ENCODE results near the gene CYP4F22. TPM values are rescaled to one million over a fixed set of nuclear protein-coding genes. Genes with fewer than 3 reads are reported as not detected.

The CYP4F22 gene
- total and polyA plus RNA-seq, 2 of the 8 experiments (the other 6 are each of a cell fraction or from before 2014, with no cell fraction given): not detected

- Histone ChIP-seq H3K14ac (ENCODE audit: insufficient read length) (no peak overlapping the region), H3K36me3 (ENCODE audit: control insufficient read depth in 2 of 4, insufficient read depth in 4 of 4, low read length in 3 of 4) (no peaks in the 10 kb centered on the region), H3K27ac (ENCODE audit: low read depth, low read length) (no peak overlapping the region), H3K79me2 (ENCODE audit: control insufficient read depth in 1 of 2, insufficient read depth in 2 of 2, low read length in 2 of 2) (no peaks in the 10 kb centered on the region), H3K56ac (replicated peaks; ENCODE audit: insufficient read length, low read depth, low read length) (no peak overlapping the region), H4K5ac (ENCODE audit: insufficient read length, low read depth, low read length) (no peak overlapping the region), H3K79me1 (ENCODE audit: low read depth, low read length) (no peaks in the 10 kb centered on the region), H3K9me3 (ENCODE audit: insufficient read depth in 2 of 2, low read depth in 1 of 2, low read length in 1 of 2) (peaks cover 42 to 67% of the 10 kb centered on the region in 2 experiments), H3K23ac (ENCODE audit: insufficient read length) (no peak overlapping the region), H2AFZ (ENCODE audit: low read length) (no peak overlapping the region), H2AK5ac (ENCODE audit: low read depth, low read length) (no peak overlapping the region), H3K23me2 (ENCODE audit: low read depth, low read length) (no peaks in the 10 kb centered on the region), H2BK12ac (ENCODE audit: low read depth, low read length) (no peak overlapping the region), H3K4me1 (replicated peaks in 1 of 4; ENCODE audit: control insufficient read depth in 3 of 4, insufficient read depth in 4 of 4, low read length in 3 of 4) (no peaks in the 10 kb centered on the region), H3K27me3 (replicated peaks in 1 of 4; ENCODE audit: control insufficient read depth in 3 of 4, extremely low read depth in 1 of 4, insufficient read depth in 3 of 4, low read length in 3 of 4) (no peaks in the 10 kb centered on the region), H4K8ac (ENCODE audit: extremely low read depth, insufficient read depth, low read length) (no peak overlapping the region), H2BK15ac (ENCODE audit: low read length) (no peak overlapping the region), H2BK20ac (ENCODE audit: low read length) (no peak overlapping the region), H3K18ac (ENCODE audit: extremely low read depth, low read length) (no peak overlapping the region), H2BK5ac (ENCODE audit: low read depth, low read length) (no peak overlapping the region), H3K4me3 (ENCODE audit: extremely low read depth in 1 of 4, insufficient read depth in 2 of 4, low read depth in 3 of 4, low read length in 4 of 4) (no peak overlapping the region), H3K4ac (replicated peaks; ENCODE audit: insufficient read length, low read depth, low read length) (no peak overlapping the region), H3K9ac (replicated peaks in 1 of 4; ENCODE audit: extremely low read depth in 1 of 4, low read depth in 3 of 4, low read length in 3 of 4) (no peak overlapping the region), H2BK120ac (replicated peaks; ENCODE audit: low read depth, low read length) (no peak overlapping the region), H3K4me2 (ENCODE audit: insufficient read depth in 1 of 2, low read depth in 2 of 2, low read length in 2 of 2) (no peak overlapping the region), H4K91ac (replicated peaks; ENCODE audit: insufficient read length, low read length) (no peak overlapping the region), H4K20me1 (replicated peaks in 1 of 2; ENCODE audit: control insufficient read depth in 1 of 2, insufficient read depth in 2 of 2, low read length in 2 of 2) (no peaks in the 10 kb centered on the region)
- CTCF ChIA-PET (ENCODE audit: partially characterized antibody): no interaction called here
- FAIRE-seq (no peak), DNase-seq (ENCODE audit: low read depth in 1 of 2, low spot score in 2 of 2) (no peak)
- WGBS, 2 experiments (ENCODE audit: extremely low coverage in 1 of 2, insufficient coverage in 1 of 2, insufficient read length in 1 of 2, insufficient replicate concordance in 2 of 2, low coverage in 1 of 2, low lambda C conversion rate in 2 of 2, missing lambda C conversion rate in 1 of 2): 59% methylated on average over 3 of the region's 3 CpGs; no CpG with 5 or more reads in 1 of the 2 experiments
- POLR2A ChIA-PET (ENCODE audit: partially characterized antibody): no interaction called here
- no peak for TF ChIP-seq EZH2 (IDR thresholded peaks at IDR 0.05; ENCODE audit: low read depth, low read length, severe bottlenecking)
- TF ChIP-seq KDM4A (IDR thresholded peaks at IDR 0.05; ENCODE audit: low read depth, low read length, severe bottlenecking): no peak
- no peak for TF ChIP-seq JUN (IDR thresholded peaks at IDR 0.05; ENCODE audit: low read depth, low read length)
- no peak for TF ChIP-seq SAP30 (IDR thresholded peaks at IDR 0.05; ENCODE audit: insufficient read depth, insufficient replicate concordance, low read length)
- no peak for TF ChIP-seq CTCF (IDR thresholded peaks at IDR 0.05; ENCODE audit: control extremely low read depth in 1 of 3, insufficient read depth in 1 of 3, low read depth in 1 of 3, low read length in 3 of 3)
- TF ChIP-seq RBBP5 (IDR thresholded peaks at IDR 0.05; ENCODE audit: borderline replicate concordance, low read depth, low read length): no peak
- no peak for TF ChIP-seq HDAC6 (IDR thresholded peaks at IDR 0.05; ENCODE audit: low read depth, low read length)
- TF ChIP-seq EGR1 (IDR thresholded peaks at IDR 0.05; ENCODE audit: borderline replicate concordance, low read depth, low read length): no peak
- no peak for TF ChIP-seq HDAC2 (IDR thresholded peaks at IDR 0.05; ENCODE audit: borderline replicate concordance in 1 of 2, low read depth in 2 of 2, low read length in 2 of 2)
- no peak for TF ChIP-seq FOSL1 (IDR thresholded peaks at IDR 0.05; ENCODE audit: insufficient read depth, low read depth, low read length)
- no peak for TF ChIP-seq SP2 (IDR thresholded peaks at IDR 0.05; ENCODE audit: low read length)
These were observed 54.5 kb downstream of the CYP4F22 start for GRCh38 chr19:15562861-15563260.
